ENCODE measurements around the gene SLC35D2. TPM values are rescaled to one million over a fixed set of nuclear protein-coding genes. Genes with fewer than 3 reads are reported as not detected.

Gene SLC35D2
- 44.7 TPM for total RNA-seq (ENCODE audit: unreplicated experiment)
- long read RNA-seq, partial matches to known transcripts, result 0 of 5 reads
- long read RNA-seq, other reads (novel, unspliced or antisense), result 2 of 5 reads

GRCh38 chr9:96383165-96383942 is at the start of gene SLC35D2:
SLC35D2 (minus strand) TSS chr9:96383711; CDS start chr9:96383634, 77 bp downstream.
- H3K36me3 Mint-ChIP-seq (ENCODE audit: unreplicated experiment), result no peaks in the 10 kb centered on the region
- H3K27ac Mint-ChIP-seq (ENCODE audit: unreplicated experiment), result peak within 1 kb of the TSS; percentile 72
- peaks cover 8% of the 10 kb centered on the region for H3K9me3 Mint-ChIP-seq (ENCODE audit: unreplicated experiment)
- H3K27me3 Mint-ChIP-seq (ENCODE audit: unreplicated experiment), result no peaks in the 10 kb centered on the region
- H3K4me1 Mint-ChIP-seq (ENCODE audit: low read depth, unreplicated experiment), result peaks cover 17% of the 10 kb centered on the region
- DNase-seq, result peak; percentile 69
- peak within 1 kb of the TSS; percentile 91 for H3K4me3 Mint-ChIP-seq (ENCODE audit: unreplicated experiment)
- no peak for TF ChIP-seq CTCF (IDR thresholded peaks at IDR 0.05; ENCODE audit: partially characterized antibody, unreplicated experiment)

- Mint-ChIP-seq H3K36me3 (ENCODE audit: unreplicated experiment) (peaks cover 4% of the 10 kb centered on the region), H3K4me3 (ENCODE audit: unreplicated experiment) (no peak overlapping the region), H3K9me3 (ENCODE audit: unreplicated experiment) (no peaks in the 10 kb centered on the region), H3K27ac (ENCODE audit: unreplicated experiment) (peak overlapping the region; percentile 37), H3K27me3 (ENCODE audit: unreplicated experiment) (no peaks in the 10 kb centered on the region), H3K4me1 (ENCODE audit: low read depth, unreplicated experiment) (peaks cover 6% of the 10 kb centered on the region)
- no peak for DNase-seq
- no peak for TF ChIP-seq CTCF (IDR thresholded peaks at IDR 0.05; ENCODE audit: partially characterized antibody, unreplicated experiment)
Measured at GRCh38 chr9:96430377-96430776, 46.9 kb upstream of the SLC35D2 start.

GRCh38 chr9:96429732-96430131 is 46.2 kb upstream of the SLC35D2 start:
- DNase-seq, result no peak
- peak overlapping the region; percentile 37 for H3K27ac Mint-ChIP-seq (ENCODE audit: unreplicated experiment)
- peaks cover 6% of the 10 kb centered on the region for H3K4me1 Mint-ChIP-seq (ENCODE audit: low read depth, unreplicated experiment)
- H3K27me3 Mint-ChIP-seq (ENCODE audit: unreplicated experiment), result no peaks in the 10 kb centered on the region
- no peak overlapping the region for H3K4me3 Mint-ChIP-seq (ENCODE audit: unreplicated experiment)
- peaks cover 4% of the 10 kb centered on the region for H3K36me3 Mint-ChIP-seq (ENCODE audit: unreplicated experiment)
- no peaks in the 10 kb centered on the region for H3K9me3 Mint-ChIP-seq (ENCODE audit: unreplicated experiment)
- no peak for TF ChIP-seq CTCF (IDR thresholded peaks at IDR 0.05; ENCODE audit: partially characterized antibody, unreplicated experiment)

GRCh38 chr9:96425500-96426169 is 42.1 kb upstream of the SLC35D2 start:
- Mint-ChIP-seq H3K36me3 (ENCODE audit: unreplicated experiment) (no peaks in the 10 kb centered on the region), H3K4me1 (ENCODE audit: low read depth, unreplicated experiment) (peaks cover 10% of the 10 kb centered on the region), H3K27me3 (ENCODE audit: unreplicated experiment) (no peaks in the 10 kb centered on the region), H3K9me3 (ENCODE audit: unreplicated experiment) (no peaks in the 10 kb centered on the region), H3K27ac (ENCODE audit: unreplicated experiment) (no peak overlapping the region), H3K4me3 (ENCODE audit: unreplicated experiment) (no peak overlapping the region)
- no peak for TF ChIP-seq CTCF (IDR thresholded peaks at IDR 0.05; ENCODE audit: partially characterized antibody, unreplicated experiment)
- DNase-seq, result no peak

GRCh38 chr9:96423985-96424336 is 40.5 kb upstream of the SLC35D2 start:
- Mint-ChIP-seq H3K27me3 (ENCODE audit: unreplicated experiment) (no peaks in the 10 kb centered on the region), H3K36me3 (ENCODE audit: unreplicated experiment) (no peaks in the 10 kb centered on the region), H3K9me3 (ENCODE audit: unreplicated experiment) (peaks cover 4% of the 10 kb centered on the region), H3K4me1 (ENCODE audit: low read depth, unreplicated experiment) (peaks cover 9% of the 10 kb centered on the region), H3K4me3 (ENCODE audit: unreplicated experiment) (no peak overlapping the region), H3K27ac (ENCODE audit: unreplicated experiment) (no peak overlapping the region)
- no peak for DNase-seq
- TF ChIP-seq CTCF (IDR thresholded peaks at IDR 0.05; ENCODE audit: partially characterized antibody, unreplicated experiment), result no peak
